ENCODE measurements around the gene TCEA2.

TCEA2 gene

DNA sequence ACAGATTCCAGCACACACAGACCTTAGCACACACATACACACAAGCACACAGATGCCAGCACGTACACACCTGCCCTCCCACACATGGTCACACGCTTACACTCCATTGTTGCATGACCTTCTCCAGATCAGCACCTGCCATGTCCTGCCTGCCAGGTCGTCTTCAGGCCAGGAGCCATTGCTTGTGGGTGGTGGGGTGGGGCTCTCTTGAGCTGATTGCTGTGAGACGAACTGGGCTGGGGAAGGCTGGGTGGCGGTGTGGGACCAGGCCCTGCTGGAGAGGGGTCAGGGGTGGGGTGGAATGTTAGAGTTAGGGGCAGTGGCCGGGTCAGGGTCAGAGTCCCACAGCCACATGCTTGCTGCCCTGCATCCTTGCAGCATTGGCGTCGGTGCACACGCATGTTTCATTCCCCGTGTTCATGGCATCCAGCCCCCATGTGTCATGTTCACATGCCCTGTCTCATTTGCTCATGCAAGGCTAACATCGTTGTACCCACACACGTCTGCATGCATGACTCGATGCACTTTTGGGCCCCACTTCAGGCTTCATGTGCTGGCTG is 50.9 kb downstream of the TCEA2 start:
- no peaks in the 10 kb centered on the region for H3K36me3 ChIP-seq (ENCODE audit: insufficient read depth, low read length)
- no peak for TF ChIP-seq EZH2phosphoT487 (IDR thresholded peaks at IDR 0.05; ENCODE audit: borderline replicate concordance)
- TF ChIP-seq, protein P1, sequence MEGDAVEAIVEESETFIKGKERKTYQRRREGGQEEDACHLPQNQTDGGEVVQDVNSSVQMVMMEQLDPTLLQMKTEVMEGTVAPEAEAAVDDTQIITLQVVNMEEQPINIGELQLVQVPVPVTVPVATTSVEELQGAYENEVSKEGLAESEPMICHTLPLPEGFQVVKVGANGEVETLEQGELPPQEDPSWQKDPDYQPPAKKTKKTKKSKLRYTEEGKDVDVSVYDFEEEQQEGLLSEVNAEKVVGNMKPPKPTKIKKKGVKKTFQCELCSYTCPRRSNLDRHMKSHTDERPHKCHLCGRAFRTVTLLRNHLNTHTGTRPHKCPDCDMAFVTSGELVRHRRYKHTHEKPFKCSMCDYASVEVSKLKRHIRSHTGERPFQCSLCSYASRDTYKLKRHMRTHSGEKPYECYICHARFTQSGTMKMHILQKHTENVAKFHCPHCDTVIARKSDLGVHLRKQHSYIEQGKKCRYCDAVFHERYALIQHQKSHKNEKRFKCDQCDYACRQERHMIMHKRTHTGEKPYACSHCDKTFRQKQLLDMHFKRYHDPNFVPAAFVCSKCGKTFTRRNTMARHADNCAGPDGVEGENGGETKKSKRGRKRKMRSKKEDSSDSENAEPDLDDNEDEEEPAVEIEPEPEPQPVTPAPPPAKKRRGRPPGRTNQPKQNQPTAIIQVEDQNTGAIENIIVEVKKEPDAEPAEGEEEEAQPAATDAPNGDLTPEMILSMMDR (conservative IDR thresholded peaks at IDR 0.05; ENCODE audit: low read length) = no peak

DNA sequence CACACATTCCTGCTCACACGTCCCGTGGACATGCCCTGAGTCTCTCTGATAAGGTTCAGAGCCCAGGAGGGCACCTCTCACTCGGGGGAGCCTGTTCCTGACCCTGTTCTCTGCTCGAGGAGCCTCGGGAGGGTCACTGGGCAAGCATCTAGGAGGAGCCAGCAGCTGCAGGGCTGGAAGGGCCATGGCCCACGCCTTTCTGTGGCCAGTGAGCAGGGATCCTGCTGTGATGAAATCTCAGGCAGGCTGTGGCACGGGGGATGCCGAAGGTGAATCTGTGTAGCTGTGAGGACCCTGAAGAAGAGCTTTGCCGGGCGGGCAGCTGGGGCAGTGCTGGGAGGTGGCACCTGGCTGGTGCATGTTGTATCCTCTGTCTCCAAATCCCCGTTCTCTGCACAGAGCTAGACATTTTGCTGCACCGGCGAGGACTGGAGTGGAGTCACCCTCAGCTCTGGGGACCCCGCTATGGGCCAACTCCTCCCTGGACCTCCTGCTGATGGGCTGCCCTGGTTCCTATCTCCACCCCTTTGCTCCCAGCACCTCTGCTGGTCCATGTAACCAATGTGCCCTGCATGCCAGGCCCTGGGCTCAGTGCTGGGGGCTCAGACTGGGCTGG is 51.5 kb downstream of the TCEA2 start:
- H3K4me3 ChIP-seq (ENCODE audit: low read length, poor library complexity, severe bottlenecking) = no peak overlapping the region
- H3F3A ChIP-seq (ENCODE audit: low read depth) = no peaks in the 10 kb centered on the region
- no peak overlapping the region for H2AFZ ChIP-seq (ENCODE audit: low read length)
- H3K27me3 ChIP-seq (ENCODE audit: insufficient read depth, low read length, poor library complexity, severe bottlenecking) = no peaks in the 10 kb centered on the region
- H3K79me2 ChIP-seq (ENCODE audit: insufficient read depth, low read length) = no peaks in the 10 kb centered on the region
- no peak overlapping the region for H3K4me2 ChIP-seq (ENCODE audit: low read depth, low read length, poor library complexity, severe bottlenecking)
- H3K9me2 ChIP-seq (replicated peaks; ENCODE audit: low read depth, low read length) = no peaks in the 10 kb centered on the region
- no peaks in the 10 kb centered on the region for H4K20me1 ChIP-seq (ENCODE audit: insufficient read depth, low read length, poor library complexity, severe bottlenecking)
- no peak overlapping the region for H3K9ac ChIP-seq (ENCODE audit: low read depth, low read length, poor library complexity, severe bottlenecking)
- TF ChIP-seq, protein P1 (conservative IDR thresholded peaks at IDR 0.05; ENCODE audit: low read length) = no peak
- no peak for TF ChIP-seq EZH2phosphoT487 (IDR thresholded peaks at IDR 0.05; ENCODE audit: borderline replicate concordance)
- no peaks in the 10 kb centered on the region for H3K36me3 ChIP-seq (ENCODE audit: insufficient read depth, low read length)
- H3K9me3 ChIP-seq (ENCODE audit: insufficient read depth, low read depth, low read length) = no peaks in the 10 kb centered on the region
- peaks cover 5% of the 10 kb centered on the region for H3K4me1 ChIP-seq (ENCODE audit: insufficient read depth, low read length, poor library complexity, severe bottlenecking)

More for the DNA sequence above, 50.9 kb downstream of the TCEA2 start:
- H3K4me3 ChIP-seq (ENCODE audit: low read length, poor library complexity, severe bottlenecking) = no peak overlapping the region
- no peaks in the 10 kb centered on the region for H3K9me2 ChIP-seq (replicated peaks; ENCODE audit: low read depth, low read length)
- no peak overlapping the region for H2AFZ ChIP-seq (ENCODE audit: low read length)
- H3K9ac ChIP-seq (ENCODE audit: low read depth, low read length, poor library complexity, severe bottlenecking) = no peak overlapping the region
- no peak overlapping the region for H3K4me2 ChIP-seq (ENCODE audit: low read depth, low read length, poor library complexity, severe bottlenecking)
- peaks cover 3% of the 10 kb centered on the region for H3K4me1 ChIP-seq (ENCODE audit: insufficient read depth, low read length, poor library complexity, severe bottlenecking)
- H3K9me3 ChIP-seq (ENCODE audit: insufficient read depth, low read depth, low read length) = no peaks in the 10 kb centered on the region
- no peaks in the 10 kb centered on the region for H3K79me2 ChIP-seq (ENCODE audit: insufficient read depth, low read length)
- H4K20me1 ChIP-seq (ENCODE audit: insufficient read depth, low read length, poor library complexity, severe bottlenecking) = no peaks in the 10 kb centered on the region
- no peaks in the 10 kb centered on the region for H3K27me3 ChIP-seq (ENCODE audit: insufficient read depth, low read length, poor library complexity, severe bottlenecking)
- H3F3A ChIP-seq (ENCODE audit: low read depth) = no peaks in the 10 kb centered on the region

DNA sequence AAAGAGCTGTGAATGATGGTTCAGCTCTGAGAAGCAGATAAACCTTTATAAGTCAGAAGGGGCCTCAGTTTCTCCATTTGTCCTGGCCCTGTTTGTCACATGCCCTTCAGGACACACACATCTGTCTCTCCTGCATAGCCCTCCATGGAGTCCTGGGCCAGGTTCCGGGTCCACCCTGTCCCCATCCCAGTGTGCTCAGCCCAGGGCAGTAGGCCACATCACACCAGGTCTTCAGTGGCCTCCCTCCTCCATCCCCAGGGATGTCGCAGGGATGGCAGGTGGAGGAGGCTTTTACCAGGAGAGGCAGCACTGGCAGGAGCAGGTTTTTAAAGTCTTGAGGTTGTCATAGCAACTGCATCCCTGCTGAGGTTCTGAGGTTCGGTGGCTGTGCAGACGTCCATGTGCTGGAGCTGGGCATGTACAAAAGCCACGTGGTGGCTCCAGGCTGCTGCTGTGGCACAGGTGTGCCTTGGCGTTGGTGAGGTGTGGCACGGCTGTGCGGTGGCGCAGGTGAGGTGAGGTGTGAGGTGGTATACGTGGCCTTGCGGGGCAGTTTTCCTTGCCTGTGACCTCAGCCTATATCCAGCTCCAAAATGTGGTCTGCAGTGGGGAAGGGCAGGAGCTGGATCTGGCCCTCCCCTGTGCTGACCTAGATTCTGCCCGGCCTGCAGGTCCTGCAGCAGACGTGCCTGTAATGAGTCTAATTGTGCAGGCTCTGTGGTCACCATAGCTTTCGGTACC is 52.3 kb downstream of the TCEA2 start:
- H3K4me1 ChIP-seq (ENCODE audit: insufficient read depth, low read length, poor library complexity, severe bottlenecking) = peaks cover 13% of the 10 kb centered on the region
- no peaks in the 10 kb centered on the region for H3K79me2 ChIP-seq (ENCODE audit: insufficient read depth, low read length)
- no peak for TF ChIP-seq EZH2phosphoT487 (IDR thresholded peaks at IDR 0.05; ENCODE audit: borderline replicate concordance)
- TF ChIP-seq, protein P1 (conservative IDR thresholded peaks at IDR 0.05; ENCODE audit: low read length) = no peak
- H3K27me3 ChIP-seq (ENCODE audit: insufficient read depth, low read length, poor library complexity, severe bottlenecking) = no peaks in the 10 kb centered on the region
- no peak overlapping the region for H3K4me2 ChIP-seq (ENCODE audit: low read depth, low read length, poor library complexity, severe bottlenecking)
- no peaks in the 10 kb centered on the region for H4K20me1 ChIP-seq (ENCODE audit: insufficient read depth, low read length, poor library complexity, severe bottlenecking)
- no peak overlapping the region for H2AFZ ChIP-seq (ENCODE audit: low read length)
- H3F3A ChIP-seq (ENCODE audit: low read depth) = no peaks in the 10 kb centered on the region
- H3K4me3 ChIP-seq (ENCODE audit: low read length, poor library complexity, severe bottlenecking) = no peak overlapping the region
- H3K9me3 ChIP-seq (ENCODE audit: insufficient read depth, low read depth, low read length) = no peaks in the 10 kb centered on the region
- H3K36me3 ChIP-seq (ENCODE audit: insufficient read depth, low read length) = no peaks in the 10 kb centered on the region
- no peak overlapping the region for H3K9ac ChIP-seq (ENCODE audit: low read depth, low read length, poor library complexity, severe bottlenecking)
- H3K9me2 ChIP-seq (replicated peaks; ENCODE audit: low read depth, low read length) = no peaks in the 10 kb centered on the region
